GM12891 (cell line): ENCODE results near the gene STEAP3.

Experiments
- POLR2A ChIP-seq: IDR thresholded peaks from 2 replicates; pipeline ENCODE4 v1.6.1; 2011; ENCODE audit warnings: low read depth, low read length, control low read depth
- POLR2AphosphoS5 ChIP-seq: IDR thresholded peaks from 2 replicates; pipeline ENCODE4 v1.6.1; 2011; ENCODE audit warnings: low read depth, low read length, control low read depth
- POU2F2 ChIP-seq: IDR thresholded peaks from 2 replicates; pipeline ENCODE4 v1.6.1; 2011; ENCODE audit warnings: low read depth, mild to moderate bottlenecking, control low read depth, low read length, moderate library complexity
- TAF1 ChIP-seq: IDR thresholded peaks from 2 replicates; pipeline ENCODE4 v1.6.1; 2011; ENCODE audit warnings: low read depth, low read length, control low read depth

DNA sequence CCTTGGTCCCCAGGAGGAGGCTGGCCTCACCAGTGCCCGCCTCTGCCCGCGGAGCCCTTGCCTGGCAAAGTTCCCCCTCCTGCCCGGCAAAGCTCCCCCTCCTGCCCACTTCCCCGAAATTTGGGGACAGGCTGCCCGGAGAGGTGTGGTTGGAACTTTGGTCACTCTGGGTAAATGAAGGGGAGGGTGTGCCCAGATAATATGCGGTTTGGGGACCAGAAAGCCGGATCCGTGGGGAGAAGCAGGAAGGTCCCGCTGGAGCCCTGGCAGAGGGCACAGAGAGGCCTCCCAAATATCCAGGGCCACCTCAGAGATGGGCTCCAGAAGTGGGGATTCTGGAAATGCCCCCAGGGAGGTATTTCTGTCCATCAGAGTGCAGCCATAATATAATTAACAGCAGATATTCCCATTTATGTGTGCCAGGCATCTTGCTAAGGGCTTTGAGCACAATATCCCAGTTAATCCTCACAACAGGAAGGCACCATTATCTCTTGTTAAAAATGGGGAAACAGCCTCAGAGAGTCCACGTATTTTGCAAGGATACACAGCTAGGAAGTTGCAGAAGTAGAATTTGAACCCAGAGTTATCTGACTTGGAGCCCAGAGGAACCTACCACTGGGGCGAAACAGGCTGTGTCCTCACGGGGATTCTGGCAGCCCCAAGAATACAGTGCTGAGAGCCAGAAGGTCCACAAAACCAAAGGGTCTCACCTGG, 914 bp downstream of the STEAP3 start:
- TF ChIP-seq POLR2AphosphoS5 (no peak), POU2F2 (no peak), POLR2A (no peak), TAF1 (no peak)
